Retina (tissue), 1 donor: ENCODE results near the gene MAD2L2.
A peak's percentile ranks its signal among the peaks of the same experiment; 100 is the strongest.

Source experiments
- DNase-seq: peaks from one replicate; pipeline ENCODE4 v3.0.0-alpha.2; 2016

Gene MAD2L2

GRCh38 chr1:11704691-11705475 is 23.9 kb upstream of the MAD2L2 start:
- no peak for DNase-seq

GRCh38 chr1:11704194-11704529 is 23.2 kb upstream of the MAD2L2 start:
- DNase-seq = peak; percentile 61

- no peak for DNase-seq
Measured at GRCh38 chr1:11703357-11704193, 22.6 kb upstream of the MAD2L2 start.

DNA sequence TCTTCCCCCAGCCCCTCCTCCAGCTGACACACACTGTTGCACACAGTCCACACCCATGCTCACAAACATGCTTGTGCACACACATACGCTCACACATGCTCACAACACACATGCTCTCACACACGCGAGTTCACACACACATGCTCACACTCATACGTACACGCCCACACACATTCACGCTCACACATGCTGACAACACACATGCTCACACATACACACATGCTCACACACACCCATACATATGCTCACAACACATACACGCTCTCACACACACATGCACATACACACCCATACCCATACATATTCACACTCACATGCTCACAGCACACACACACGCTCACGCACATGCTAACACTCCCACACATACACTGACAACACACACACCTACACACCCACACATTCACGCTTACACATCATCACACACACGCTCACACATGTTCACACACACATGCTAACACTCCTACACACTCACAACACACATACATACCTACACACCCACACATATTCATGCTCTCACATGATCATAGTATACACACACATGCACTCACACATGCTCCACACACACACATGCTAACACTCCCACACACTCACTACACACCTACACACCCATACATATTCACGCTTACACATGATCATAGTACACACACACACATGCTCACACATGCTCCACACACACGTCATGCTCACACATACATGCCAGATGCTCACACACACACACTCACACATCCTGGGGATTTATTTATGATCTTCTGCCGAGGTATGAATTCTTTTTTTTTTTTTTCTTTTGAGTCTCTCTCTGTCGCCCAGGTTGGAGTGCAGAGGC is 21.2 kb upstream of the MAD2L2 start:
- no peak for DNase-seq

DNA sequence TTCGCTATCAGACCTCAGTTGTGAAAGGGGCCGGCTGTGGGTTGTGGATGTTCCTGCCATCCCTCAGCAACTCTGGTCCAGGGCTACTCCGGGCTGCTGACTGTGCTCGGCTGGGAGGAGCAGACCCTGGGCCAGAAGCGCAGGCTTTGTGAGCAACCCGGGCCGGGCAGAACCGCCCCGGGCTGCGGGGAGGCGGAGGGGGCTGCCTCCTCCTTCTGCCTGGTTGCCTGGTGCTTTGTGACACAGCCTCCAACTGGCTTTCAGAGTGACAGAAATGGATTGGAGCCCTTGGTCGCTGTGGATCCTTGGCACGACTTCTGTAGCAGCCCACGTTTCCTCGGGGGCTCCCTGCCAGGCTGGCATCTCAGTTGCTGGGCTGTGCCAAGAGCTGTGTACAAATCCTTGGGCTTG is 20.6 kb upstream of the MAD2L2 start:
- peak; percentile 72 for DNase-seq

GRCh38 chr1:11700601-11701467 is 19.9 kb upstream of the MAD2L2 start:
- peak; percentile 82 for DNase-seq

GRCh38 chr1:11697893-11698210 is 16.9 kb upstream of the MAD2L2 start:
- DNase-seq = no peak

DNA sequence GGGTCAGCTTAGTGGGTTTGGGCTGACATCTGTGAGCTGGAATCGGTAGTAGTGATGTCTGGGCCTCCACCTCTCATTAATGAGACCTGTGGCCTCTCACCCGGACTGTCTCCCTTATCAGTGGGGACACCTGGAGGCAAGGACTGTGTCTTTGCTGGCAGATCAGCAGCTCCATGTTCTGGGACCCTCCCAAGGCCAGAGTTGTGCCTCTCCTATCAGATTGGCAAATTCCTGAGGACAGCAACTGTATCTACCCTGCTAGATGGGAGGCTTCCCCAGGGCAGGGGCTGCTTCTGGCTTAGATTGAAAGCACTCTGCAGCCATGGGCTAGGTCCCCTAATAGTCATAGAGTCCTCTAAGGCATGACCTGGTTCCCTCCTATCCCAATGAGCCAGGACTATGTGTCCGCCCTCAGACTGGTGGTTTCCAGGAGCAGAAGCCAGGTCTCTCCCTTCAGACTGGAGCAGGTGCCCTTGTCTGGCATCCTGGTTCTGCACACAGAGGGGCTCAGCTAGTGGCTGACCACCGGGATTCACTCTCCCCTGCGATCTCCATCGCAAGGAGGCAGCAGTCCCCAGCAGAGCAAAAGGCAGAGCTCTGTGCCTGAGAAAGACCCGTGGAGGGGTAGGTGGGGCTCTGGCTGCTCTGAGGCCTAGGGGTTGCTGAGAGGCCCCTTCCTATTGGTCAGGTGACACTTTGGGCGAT is 16.4 kb upstream of the MAD2L2 start:
- DNase-seq = no peak

GRCh38 chr1:11695861-11696260 is 14.9 kb upstream of the MAD2L2 start:
- DNase-seq = no peak

DNA sequence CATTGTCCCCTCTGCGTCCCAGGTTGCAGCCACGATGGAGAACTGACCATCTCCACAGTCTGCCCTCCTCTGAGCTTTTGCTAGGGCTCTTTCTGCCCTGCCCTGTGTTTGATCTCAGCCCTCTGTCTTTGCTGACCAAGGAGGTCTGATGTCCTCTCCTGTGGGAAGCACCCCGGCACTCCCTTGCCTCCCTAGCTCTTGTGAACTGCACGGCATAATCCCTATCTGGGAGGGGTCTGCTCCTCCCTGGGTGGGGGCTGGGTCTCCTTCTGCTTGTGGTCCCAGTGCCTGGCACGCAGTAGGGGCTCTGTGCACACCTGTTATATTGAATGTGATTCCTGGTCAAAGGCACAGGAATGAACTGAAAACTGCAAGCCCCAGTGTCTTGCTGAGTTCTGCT is 13.0 kb upstream of the MAD2L2 start:
- DNase-seq = no peak

DNA sequence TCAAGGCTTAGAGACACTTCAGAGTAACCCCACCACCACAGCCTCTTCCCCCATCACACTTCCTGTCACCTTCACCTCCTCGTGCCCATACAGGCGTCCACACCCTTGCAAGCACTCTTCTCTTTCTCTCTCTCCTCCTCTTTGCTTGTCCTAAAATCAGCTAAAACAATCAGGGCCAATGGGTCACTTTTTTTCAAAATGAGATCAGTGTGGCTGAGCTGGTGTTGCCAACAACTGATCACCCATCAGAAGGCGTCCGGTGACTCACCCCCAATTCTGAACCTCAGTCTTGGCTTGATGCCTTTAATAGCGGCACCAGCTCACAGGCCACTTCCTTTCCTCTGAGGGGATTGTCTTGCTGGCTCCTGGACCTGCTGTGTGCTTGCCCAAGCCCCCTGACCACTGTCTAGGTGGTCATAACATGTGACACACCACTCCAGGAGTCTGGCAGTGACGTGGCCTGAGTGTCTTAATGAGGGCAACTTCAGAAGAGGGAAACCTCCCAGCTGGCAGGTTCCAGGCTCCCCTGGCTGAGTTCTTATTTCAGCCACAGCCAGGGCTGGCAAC is 12.2 kb upstream of the MAD2L2 start:
- peak; percentile 46 for DNase-seq

GRCh38 chr1:11691928-11692711 is 11.2 kb upstream of the MAD2L2 start:
- peak; percentile 67 for DNase-seq

GRCh38 chr1:11691302-11691914 is 10.5 kb upstream of the MAD2L2 start, which contains the start of gene DRAXIN:
DRAXIN (plus strand) TSS chr1:11691710; CDS start chr1:11706259, 14,549 bp downstream.
- DNase-seq = peak; percentile 88

DNA sequence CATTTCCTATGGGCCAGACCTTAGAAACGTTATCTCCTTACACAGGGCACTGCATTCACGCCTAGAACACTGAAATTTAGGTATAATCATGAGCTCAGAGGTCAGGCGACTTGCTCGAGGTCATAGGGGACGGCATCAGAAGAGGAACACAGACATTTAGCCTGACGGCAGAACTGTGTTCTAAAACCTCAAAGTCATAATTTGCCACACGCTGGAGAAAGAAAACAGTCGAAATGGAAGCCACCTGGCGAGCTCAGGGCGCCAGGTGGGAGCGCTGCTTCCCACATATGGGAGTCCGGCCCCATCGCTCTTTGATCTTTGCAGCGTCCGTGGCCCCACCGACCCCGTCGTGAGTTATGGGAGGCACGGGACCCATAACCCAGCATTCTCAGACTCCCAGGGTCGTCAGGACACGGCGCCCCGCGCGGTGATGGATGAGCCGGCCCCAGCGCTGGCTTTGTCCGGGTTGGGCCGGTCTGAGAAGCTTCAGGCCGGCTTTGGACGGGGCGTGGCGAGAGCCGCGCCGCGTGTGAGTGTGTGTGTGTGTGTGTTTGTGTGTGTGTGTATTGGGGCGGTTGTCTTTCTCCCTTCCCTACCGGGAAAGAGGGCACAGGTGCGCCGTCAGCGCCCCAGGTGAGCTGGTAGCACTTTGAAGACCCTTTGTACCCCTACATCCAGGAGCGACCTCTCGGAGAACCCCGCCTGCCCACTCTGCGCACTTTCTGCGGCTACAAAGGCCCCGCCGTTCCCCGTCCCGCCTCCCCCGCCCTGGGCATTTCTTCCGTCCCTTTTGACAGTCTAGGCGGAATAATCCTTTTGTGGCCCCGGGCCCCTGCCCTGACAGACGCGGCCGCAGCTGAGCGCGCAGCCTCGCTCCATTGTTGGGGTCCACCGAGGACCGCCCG is 9.7 kb upstream of the MAD2L2 start:
- peak; percentile 91 for DNase-seq

DNA sequence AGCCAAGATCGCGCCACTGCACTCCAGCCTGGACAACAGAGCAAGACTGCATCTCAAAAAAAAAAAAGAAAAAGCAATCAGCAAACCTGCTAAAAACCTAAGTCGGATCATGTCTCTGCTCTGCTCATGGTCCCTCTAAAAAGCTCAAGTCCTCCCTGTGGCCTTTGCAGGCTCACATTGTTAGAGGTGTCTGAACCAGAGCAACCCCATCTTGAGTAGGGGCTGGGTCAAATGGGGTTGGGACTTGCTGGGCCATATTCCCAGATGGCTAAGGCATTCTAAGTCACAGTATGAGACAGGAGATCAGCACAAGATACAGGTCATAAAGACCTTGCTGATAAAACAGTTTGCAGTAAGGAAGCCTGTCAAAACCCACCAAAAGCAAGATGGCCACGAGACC is 7.6 kb upstream of the MAD2L2 start:
- DNase-seq = no peak

DNA sequence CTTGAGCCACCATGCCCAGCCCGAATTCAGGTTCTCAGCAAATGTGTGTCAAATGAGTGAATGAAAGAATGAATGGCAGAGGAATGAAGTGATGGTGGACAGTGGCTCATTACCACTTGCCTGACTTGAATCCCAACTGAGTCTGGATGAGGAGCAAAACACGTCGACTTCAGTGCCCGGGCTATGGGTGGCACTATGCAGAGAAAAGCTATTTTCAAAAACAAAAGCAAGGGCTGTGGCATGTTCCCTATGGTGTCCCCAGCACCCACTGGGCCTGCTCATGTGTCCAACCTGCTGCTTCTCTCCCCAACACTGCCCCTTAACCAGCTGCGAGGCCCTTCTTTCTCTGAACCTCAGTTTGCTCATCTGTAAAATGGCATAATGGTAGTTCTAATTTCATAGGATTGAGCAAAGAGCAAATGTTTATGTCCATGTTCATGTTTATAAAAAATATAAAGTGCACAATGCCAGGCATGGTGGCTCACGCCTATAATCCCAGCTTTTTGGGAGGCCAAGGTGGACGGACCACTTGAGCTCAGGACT is 4.3 kb upstream of the MAD2L2 start:
- no peak for DNase-seq

- DNase-seq = no peak
Measured at GRCh38 chr1:11684070-11684469, 3.1 kb upstream of the MAD2L2 start.

DNA sequence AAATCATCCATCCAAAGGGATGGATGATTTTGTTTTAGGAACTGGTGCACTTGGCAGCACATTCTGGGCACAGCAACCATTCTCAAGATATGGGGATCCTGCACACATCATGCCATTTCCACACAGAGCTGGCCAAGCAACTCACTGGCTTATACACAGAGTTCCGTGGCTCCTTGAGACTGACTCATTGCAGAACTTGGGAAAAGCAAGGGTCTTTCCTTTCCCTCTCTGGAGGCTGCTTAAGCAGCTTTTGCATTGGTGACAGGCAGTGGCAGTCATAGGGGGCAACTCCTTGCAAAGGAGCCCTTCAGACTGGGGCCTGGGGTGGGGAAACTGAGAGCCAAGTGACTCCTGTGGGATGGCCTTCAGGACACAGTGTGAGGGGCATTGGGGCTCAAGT is 1.9 kb upstream of the MAD2L2 start:
- no peak for DNase-seq

DNA sequence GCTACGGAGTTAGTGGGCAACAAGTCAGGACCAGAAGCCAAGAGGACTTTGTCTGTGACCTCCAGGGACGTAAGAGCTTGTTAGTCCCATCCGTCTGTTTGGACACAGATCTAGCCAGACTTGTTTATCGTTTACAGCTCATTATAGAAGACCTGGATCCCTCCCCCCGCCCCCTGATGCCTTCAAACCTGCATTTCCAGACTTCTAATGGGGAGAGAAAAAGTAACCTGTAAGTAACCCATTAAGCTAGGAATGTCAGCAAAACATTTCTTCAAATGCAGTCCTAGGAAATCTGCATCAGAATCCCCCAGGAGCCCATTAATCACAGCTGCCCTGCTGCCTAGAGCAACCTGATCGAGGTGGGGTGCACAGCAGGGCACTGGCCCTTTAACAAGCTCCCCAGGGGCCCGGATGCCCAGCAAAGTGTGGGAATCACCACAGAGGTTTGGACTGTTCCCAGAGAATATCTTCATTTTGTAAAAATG is 1.4 kb upstream of the MAD2L2 start:
- DNase-seq = no peak
